Femur (tissue), 1 donor: ENCODE measurements around the gene LYZL6.
"Not testable (repeated sequence)": the region's sequence is repeated elsewhere in the genome, so short reads cannot be mapped to it uniquely, and the experiment has no call there.

Experiments used
- DNase-seq: peaks from one replicate; pipeline ENCODE4 v3.0.0-alpha.2; 2017

LYZL6 gene

DNA sequence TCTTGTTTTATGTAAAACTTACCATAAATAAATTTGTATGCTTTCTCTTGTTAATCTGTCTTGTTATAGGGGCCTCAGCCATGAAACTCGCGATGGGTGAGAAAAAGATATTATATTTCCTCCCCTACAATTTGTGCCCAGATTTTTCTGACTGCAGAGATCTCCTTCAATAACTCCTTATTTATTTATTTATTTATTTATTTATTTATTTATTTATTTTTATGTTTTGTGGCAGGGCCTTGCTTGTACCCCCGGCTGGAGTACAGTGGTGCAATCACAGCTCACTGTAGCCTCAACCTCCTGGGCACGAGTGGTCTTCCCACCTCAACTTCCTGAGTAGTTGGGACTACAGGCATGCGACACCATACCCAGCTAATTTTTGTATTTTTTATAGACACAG, 40.1 kb downstream of the LYZL6 start:
- DNase-seq: no peak

- DNase-seq: no peak
Observed at GRCh38 chr17:35901631-35902175, 41.8 kb downstream of the LYZL6 start.

DNA sequence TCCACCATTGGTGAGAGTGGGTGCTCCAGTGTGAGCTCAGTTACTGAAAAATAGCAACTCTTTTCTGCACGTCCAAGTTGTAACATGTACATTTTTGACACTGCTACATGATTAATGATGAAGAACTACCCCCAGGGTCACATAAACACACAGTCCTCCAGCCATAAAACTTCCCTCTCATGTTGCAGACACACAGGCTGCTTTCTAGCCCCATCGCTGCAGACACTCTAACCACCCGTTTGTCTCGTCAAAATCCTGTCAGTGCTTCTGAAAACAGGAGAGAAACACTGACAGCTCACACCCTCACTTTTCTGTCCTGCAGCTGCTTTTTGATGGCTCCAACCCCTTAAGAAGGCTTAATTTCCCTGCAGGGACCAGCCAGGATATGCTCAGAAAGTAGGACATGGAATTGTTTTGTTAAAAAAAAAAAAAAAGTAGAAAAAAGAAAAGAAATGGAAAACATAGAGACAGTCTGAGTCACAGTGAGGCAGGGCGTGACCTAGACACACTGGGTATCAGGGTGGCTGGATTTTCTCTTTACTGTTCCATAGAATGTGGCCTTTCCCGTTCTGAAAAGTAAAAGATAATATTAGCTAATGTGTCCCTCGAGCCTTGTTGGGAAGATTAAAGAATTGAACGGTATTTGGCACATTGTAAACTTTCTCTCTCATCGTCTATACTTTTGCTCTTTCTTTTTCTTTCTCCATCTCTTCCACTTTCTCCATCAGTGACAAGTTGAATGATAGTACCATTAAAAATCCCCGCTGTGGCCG, 42.6 kb downstream of the LYZL6 start:
- DNase-seq: no peak

DNA sequence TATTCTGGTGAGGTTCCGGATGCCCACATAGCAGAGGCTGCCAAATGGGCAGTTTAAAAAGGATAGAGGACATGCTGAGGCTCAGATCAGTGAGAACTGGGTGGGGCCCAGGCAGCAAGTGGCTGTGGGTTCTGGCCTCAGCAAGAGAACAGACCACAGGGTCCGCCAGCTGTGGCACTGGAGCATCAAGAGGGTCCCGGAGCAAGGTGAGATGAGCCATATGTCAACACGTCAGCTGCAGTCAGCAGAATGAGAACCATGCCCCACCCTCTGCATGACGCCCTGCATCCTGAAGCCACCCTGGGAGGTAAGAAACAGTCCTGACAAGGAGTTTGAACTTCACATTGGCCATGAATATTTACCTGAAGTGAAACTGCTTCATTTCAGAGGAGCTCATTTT, 43.2 kb downstream of the LYZL6 start:
- no peak for DNase-seq

DNA sequence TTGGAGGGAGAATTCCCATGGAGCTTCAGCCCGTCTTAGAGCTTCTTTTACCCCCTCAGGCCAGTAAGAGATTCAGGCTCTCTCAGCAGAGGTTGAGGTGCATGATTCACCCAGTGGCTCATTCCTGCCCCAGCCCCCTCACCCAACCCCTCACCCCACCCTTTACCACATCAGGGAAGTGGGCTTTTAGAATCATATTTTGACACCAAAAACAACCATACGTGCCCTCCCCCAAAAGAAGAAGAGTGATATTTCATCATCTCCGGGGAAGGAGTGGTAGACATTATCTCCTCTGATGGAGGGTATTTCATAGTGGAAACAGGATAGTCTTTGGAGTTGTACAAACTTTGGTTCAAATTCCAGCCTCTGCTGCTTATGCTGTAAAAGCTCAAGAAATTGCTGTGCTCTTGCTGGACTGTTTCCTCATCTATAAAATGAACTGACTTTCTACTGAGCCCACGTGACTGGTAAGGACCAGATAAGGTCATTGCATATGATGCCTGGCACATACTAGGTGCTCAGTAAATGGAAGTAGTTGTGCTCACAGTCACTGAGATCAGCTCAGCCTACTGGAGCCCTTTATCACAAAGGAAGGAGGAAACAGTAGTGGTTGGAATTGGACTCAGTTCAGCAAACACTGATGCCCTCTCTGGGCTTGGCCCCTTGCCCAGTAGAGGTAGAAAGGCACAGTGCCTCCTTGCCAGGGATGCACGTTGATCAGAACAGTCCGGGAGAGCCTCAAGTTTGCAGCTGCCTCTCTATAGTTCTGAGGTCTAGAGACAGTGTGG, 45.0 kb downstream of the LYZL6 start:
- no peak for DNase-seq

GRCh38 chr17:35897772-35898171, 45.7 kb downstream of the LYZL6 start:
- DNase-seq: not testable (repeated sequence)

GRCh38 chr17:35895636-35896587, 47.6 kb downstream of the LYZL6 start:
- peak; percentile 23 for DNase-seq

DNA sequence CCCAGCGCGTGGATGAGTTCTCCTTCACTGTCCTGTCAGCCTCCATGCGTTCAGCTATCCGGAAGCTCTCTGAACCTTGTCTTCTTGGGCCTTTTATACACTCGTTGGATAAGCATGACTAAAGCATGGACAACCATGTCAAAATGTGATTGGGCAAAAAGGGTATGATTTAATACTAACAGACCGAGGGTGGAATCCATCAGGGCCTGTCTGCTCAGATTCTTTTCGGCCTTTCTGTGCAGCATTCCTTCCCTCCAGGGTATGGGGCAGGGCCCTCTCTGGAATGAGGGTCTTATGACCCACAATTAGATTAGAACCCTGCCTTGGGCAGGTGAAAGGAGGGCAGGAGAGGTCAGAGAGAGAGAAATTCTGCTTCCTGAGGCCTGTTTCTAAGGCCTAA, 49.3 kb downstream of the LYZL6 start:
- no peak for DNase-seq

- no peak for DNase-seq
Observed at GRCh38 chr17:35893751-35894150, 49.8 kb downstream of the LYZL6 start.

DNA sequence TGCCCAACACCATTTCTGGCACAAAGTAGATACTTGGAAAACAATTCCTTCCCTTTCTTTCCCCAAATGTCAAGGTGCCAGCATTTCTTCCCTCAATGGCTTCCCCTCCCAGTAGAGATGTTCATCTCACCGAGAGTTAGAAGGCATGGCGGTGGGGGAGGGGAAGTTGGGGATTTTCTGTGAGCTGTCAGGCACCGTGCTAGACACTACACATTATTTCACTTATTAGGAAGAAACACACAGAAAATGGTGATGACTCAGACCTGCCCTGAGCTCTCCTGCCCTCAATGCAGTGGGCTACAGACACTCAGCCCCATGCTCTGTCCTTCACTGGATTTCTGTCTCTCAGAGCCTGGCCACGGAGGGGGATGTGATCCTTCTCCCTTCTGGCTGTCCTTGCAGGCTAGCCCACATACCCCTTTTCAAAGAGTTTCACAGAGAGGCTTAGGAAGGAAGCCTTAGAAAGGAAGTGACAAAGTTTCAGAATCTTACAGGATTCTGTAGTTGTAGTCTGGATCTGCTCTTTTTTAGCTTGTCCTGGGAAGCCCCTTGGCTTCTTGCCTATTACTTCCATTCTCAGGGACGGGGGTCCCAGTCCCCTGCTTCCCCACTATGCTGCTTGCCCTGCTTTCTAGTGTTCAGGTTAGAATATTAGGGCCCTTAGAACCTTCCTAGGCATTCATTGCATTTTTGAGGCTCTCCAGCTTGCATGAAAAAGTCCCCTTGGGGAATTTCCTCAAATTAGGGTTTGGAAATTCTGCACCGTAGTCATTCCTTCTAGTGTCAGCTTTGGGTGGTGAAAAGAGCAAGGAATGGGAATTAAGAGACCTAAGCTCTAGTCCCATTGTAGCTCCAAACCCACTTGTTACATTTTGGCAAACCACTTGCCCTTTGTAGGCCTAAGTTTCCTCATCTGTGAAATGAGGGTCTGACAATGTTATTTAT, 51.1 kb downstream of the LYZL6 start:
- no peak for DNase-seq

GRCh38 chr17:35891269-35891668, 52.2 kb downstream of the LYZL6 start:
- no peak for DNase-seq

DNA sequence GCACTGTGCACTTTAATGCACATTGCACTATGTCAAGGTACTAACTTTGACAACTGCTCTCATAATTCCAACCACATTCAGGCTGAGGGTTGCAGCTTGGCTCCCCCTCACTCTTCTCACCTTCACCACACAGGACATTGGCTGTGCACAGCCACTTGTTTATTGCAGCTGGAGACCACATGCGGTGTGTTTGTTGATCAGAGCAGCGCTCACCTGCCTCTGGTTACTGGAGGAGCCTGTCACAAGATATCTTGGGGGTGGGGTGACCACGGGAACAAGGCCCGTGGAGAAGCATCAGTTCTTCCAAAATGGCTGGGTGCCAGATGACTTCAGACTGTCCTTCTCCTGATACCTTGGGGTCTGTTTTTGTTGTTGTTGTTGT, 52.7 kb downstream of the LYZL6 start:
- DNase-seq: no peak

DNA sequence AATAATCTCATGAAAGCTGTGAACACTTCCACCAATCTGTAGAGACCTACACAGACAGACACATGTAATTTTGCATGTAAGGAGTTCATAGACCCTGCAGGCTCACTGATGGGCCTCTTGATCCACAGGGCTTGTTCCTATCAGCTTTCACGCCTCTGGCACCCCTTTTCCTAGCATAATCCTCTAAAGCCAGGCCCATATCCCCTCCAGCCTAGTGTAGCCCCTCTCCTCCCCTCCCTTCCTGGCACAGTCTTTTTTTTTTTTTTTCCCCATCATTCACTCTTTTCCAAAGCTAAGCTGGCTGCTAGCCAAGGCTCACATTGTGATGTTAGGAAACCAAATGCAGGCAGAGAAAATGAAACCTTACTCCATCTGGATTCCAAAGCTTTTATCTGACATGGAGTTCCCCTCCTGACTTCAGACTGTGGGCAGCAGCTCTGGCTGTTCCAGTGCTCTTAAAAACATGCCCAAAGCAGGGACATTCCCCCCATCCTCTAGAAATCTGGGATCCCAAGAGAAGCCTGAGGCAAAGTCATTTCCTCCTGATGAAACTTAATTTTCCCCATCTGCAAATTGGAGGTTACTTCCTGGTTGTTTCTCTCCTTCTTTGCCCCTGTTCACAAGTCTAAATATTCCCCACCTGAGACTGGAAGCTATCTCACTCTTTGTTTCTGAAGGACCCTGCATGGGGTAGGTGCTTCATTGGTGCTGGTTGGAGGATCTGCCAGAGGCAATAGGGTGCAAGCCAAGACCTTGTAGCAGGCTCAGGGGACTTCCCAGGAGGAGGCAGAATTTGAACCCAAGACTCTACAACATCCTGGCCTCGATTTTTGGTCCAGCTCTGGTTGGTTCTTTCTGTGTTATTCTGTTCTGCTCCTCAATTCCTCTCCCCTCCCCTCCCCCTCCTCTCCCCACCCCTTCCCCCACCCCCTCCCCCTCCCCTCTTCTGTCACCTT, 53.4 kb downstream of the LYZL6 start:
- DNase-seq: no peak

DNA sequence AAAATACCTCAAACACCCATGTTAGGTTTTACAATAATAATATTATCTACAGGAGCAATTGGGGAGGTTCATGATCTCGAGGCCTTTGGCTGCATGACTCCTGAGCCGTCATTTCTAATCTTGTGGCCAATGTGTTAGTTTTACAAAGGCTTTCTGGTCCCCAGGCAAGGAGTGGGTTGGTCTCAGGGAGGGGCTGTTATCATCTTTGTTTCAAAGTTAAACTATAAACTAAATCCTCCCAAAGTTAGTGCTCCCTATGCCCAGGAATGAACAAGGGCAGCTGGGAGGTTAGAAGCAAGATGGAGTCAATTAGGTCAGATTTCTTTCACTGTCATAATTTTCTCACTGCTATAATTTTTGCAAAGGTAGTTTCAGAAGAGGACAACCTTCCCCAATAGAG, 54.3 kb downstream of the LYZL6 start:
- DNase-seq: no peak
